K562 (cell line): ENCODE results near the gene RHOT1. TPM values are rescaled to one million over a fixed set of nuclear protein-coding genes. Genes with fewer than 3 reads are reported as not detected.

ENCODE experiments used
- CREB5 ChIP-seq: fragments of 250-450 bp; sonication (Bioruptor Pico); IDR thresholded peaks from 2 replicates; pipeline ENCODE4 v1.5.0; 2020; ENCODE audit warnings: mild to moderate bottlenecking
- CTCF ChIP-seq, 3 experiments: IDR thresholded peaks in 2 of 3; conservative IDR thresholded peaks in 1 of 3; 2 replicates each; pipeline ENCODE4 v1.5.1; 2011 to 2012; ENCODE audit warnings: low read length in 3 of 3, mild to moderate bottlenecking in 3 of 3, control low read depth in 2 of 3, improper control_type of control experiment in 1 of 3, inconsistent platforms in 1 of 3, low read depth in 1 of 3, mixed read lengths in 1 of 3, moderate library complexity in 1 of 3; ENCODE audit not compliant: insufficient read depth in 2 of 3
- EZH2 ChIP-seq: IDR thresholded peaks from 2 replicates; pipeline ENCODE4 v1.6.1; 2012; ENCODE audit warnings: low read depth, mild to moderate bottlenecking, inconsistent platforms, low read length, borderline replicate concordance
- MGA ChIP-seq: fragments of 450-650 bp; IDR thresholded peaks from 2 replicates; pipeline ENCODE4 v1.6.1; 2016; ENCODE audit warnings: mild to moderate bottlenecking, moderate library complexity
- SRSF7 ChIP-seq: fragments of 200-400 bp; formaldehyde crosslinking; optimal IDR thresholded peaks from 2 replicates; pipeline ENCODE3; 2017; ENCODE audit warnings: mild to moderate bottlenecking, low read depth, low read length
- UBTF ChIP-seq, 2 experiments: IDR thresholded peaks; 2 replicates each; pipeline ENCODE4 v1.6.1; 2012; ENCODE audit warnings: improper control_type of control experiment in 2 of 2, low read depth in 2 of 2, low read length in 2 of 2, borderline replicate concordance in 1 of 2
- ZNF311 ChIP-seq: fragments of 250-450 bp; sonication (Bioruptor Pico); IDR thresholded peaks from 2 replicates; pipeline ENCODE4 v1.4.0; 2020; ENCODE audit warnings: mild to moderate bottlenecking, moderate library complexity
- polyA plus RNA-seq, 8 experiments: library from polyadenylated mRNA; depleted of rRNA in 4 of 8; stranded (reverse) in 5 of 8; unstranded in 3 of 8; fragments of >200 nt; fragmentation: Nextera tagmentation in 2 of 8; fragmentation: Illumina TruSeq in 1 of 8; extraction: Ambion mirVana in 2 of 8; extraction: Trizol in 1 of 8; gene quantifications; 2 replicates each; pipeline versions ENCODE4 v1.2.1 to v1.2.3, GENCODE V29; 2011 to 2014; ENCODE audit warnings: inconsistent platforms in 1 of 8, missing spikeins in 1 of 8
- total RNA-seq, 7 experiments: library from RNA; depleted of rRNA in 6 of 7; stranded (reverse); fragments of >200 nt in 6 of 7; fragmentation: Illumina TruSeq in 2 of 7; extraction: Trizol in 2 of 7; gene quantifications; 2 replicates each; pipeline versions ENCODE4 v1.2.1 to v1.2.3, GENCODE V29; 2011 to 2021; ENCODE audit warnings: low replicate concordance in 1 of 7

The RHOT1 gene
- total and polyA plus RNA-seq, 9 of the 15 experiments (the other 6 are each of a cell fraction or from before 2014, with no cell fraction given) = 23.0 to 101 (median 32.2) TPM

- TF ChIP-seq MGA = 0 out of 2 replicates have a peak, but pooled peaks have one; percentile 20
- TF ChIP-seq CTCF (IDR thresholded peaks at IDR 0.05 in 2 of 3, conservative IDR thresholded peaks at IDR 0.05 in 1 of 3; ENCODE audit: insufficient read depth in 2 of 3, low read depth in 1 of 3, low read length in 3 of 3) = peak; percentile 28 to 40 (median 29); a peak in 2 of 6 replicates
- TF ChIP-seq CREB5 = no peak
- TF ChIP-seq SRSF7 = no peak
- 0 out of 4 replicates have a peak, but pooled peaks of 1 of the 2 experiments have one; percentile 37 for TF ChIP-seq UBTF (IDR thresholded peaks at IDR 0.05; ENCODE audit: borderline replicate concordance in 1 of 2, low read depth in 2 of 2, low read length in 2 of 2)
- no peak for TF ChIP-seq EZH2
- TF ChIP-seq ZNF311 (CRISPR knock-in tag) = no peak
Observed at GRCh38 chr17:32112416-32112815, 29.9 kb upstream of the RHOT1 start (continued).
